Activated naive CD4-positive, alpha-beta T cell treated with anti-CD3 and anti-CD28 coated beads, Interleukin-2, amount 50 U/mL, for 24 hours (primary cell): ENCODE results near the gene CYP2W1.

Experiments used
- H3K27ac Mint-ChIP-seq: one replicate; pipeline ENCODE4 v1.8.0; 2021; ENCODE audit warnings: mild to moderate bottlenecking, mixed read lengths
- H3K27me3 Mint-ChIP-seq: one replicate; pipeline ENCODE4 v1.8.0; 2021; ENCODE audit warnings: mixed read lengths
- H3K36me3 Mint-ChIP-seq: one replicate; pipeline ENCODE4 v1.8.0; 2021; ENCODE audit warnings: mixed read lengths
- H3K4me1 Mint-ChIP-seq: one replicate; pipeline ENCODE4 v1.8.0; 2021; ENCODE audit warnings: mixed read lengths
- H3K4me3 Mint-ChIP-seq: one replicate; pipeline ENCODE4 v1.8.0; 2021; ENCODE audit warnings: mild to moderate bottlenecking, mixed read lengths
- H3K9me3 Mint-ChIP-seq: one replicate; pipeline ENCODE4 v1.8.0; 2021; ENCODE audit warnings: mixed read lengths

CYP2W1 gene

DNA sequence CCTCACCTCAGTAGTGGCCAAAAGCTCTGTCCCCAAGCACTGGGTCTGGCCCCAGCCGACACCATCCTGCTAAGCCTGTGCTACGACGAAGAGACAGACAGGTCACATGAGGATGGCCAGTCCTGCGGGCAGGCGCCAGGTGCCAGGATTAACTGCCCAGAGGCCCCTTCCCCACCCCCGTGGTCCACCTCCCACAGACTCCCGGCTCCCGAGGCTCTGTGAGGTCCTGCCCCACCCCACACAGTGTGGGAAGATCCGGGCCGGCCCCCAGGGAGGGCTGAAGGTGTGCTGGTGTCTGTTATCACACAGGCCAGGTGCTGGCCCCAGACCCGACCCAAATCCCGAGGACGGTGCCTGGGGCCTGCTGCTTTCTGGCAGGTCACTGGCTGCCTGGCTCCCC, 27.2 kb downstream of the CYP2W1 start:
- Mint-ChIP-seq H3K4me3 (no peak overlapping the region), H3K4me1 (peaks cover 14% of the 10 kb centered on the region), H3K36me3 (no peaks in the 10 kb centered on the region), H3K9me3 (no peaks in the 10 kb centered on the region), H3K27me3 (no peaks in the 10 kb centered on the region), H3K27ac (no peak overlapping the region)

- no peaks in the 10 kb centered on the region for H3K36me3 Mint-ChIP-seq
- peaks cover 14% of the 10 kb centered on the region for H3K4me1 Mint-ChIP-seq
- no peaks in the 10 kb centered on the region for H3K27me3 Mint-ChIP-seq
- H3K27ac Mint-ChIP-seq, result peak overlapping the region; percentile 59
- no peak overlapping the region for H3K4me3 Mint-ChIP-seq
- H3K9me3 Mint-ChIP-seq, result no peaks in the 10 kb centered on the region
Observed at GRCh38 chr7:1011297-1012003, 28.5 kb downstream of the CYP2W1 start.

- Mint-ChIP-seq H3K27me3 (no peaks in the 10 kb centered on the region), H3K9me3 (no peaks in the 10 kb centered on the region), H3K4me3 (no peak overlapping the region), H3K4me1 (peaks cover 14% of the 10 kb centered on the region), H3K36me3 (no peaks in the 10 kb centered on the region), H3K27ac (no peak overlapping the region)
Observed at GRCh38 chr7:1012004-1012715, 29.2 kb downstream of the CYP2W1 start.

DNA sequence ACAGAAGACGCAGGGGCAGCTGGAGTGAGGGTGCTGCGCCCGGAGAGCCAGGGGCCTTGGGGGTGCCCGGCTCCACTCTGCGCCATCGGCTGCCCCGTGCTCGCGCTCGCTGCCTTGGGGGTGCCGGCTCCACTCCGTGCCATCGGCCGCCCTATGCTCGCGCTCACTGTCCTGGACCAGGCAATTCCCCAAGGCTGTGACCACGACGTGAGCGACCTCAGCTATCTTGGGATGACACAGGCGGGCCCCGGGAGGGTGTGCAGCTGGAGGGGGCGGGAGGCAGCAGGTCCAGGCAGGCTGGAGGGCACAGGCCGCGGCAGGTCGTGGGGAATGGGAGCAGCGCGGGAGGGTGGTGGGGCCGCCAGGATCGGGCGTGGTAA, 29.7 kb downstream of the CYP2W1 start:
- no peak overlapping the region for H3K27ac Mint-ChIP-seq
- H3K4me1 Mint-ChIP-seq, result peaks cover 14% of the 10 kb centered on the region
- H3K9me3 Mint-ChIP-seq, result no peaks in the 10 kb centered on the region
- no peak overlapping the region for H3K4me3 Mint-ChIP-seq
- H3K36me3 Mint-ChIP-seq, result no peaks in the 10 kb centered on the region
- H3K27me3 Mint-ChIP-seq, result no peaks in the 10 kb centered on the region

- H3K4me1 Mint-ChIP-seq, result peaks cover 20% of the 10 kb centered on the region
- H3K27ac Mint-ChIP-seq, result no peak overlapping the region
- no peaks in the 10 kb centered on the region for H3K27me3 Mint-ChIP-seq
- no peaks in the 10 kb centered on the region for H3K9me3 Mint-ChIP-seq
- H3K4me3 Mint-ChIP-seq, result no peak overlapping the region
- no peaks in the 10 kb centered on the region for H3K36me3 Mint-ChIP-seq
Observed at GRCh38 chr7:1013581-1013980, 30.6 kb downstream of the CYP2W1 start.

GRCh38 chr7:1014681-1015080, 31.7 kb downstream of the CYP2W1 start:
- Mint-ChIP-seq H3K27ac (no peak overlapping the region), H3K36me3 (no peaks in the 10 kb centered on the region), H3K4me1 (peaks cover 20% of the 10 kb centered on the region), H3K27me3 (no peaks in the 10 kb centered on the region), H3K4me3 (no peak overlapping the region), H3K9me3 (no peaks in the 10 kb centered on the region)

DNA sequence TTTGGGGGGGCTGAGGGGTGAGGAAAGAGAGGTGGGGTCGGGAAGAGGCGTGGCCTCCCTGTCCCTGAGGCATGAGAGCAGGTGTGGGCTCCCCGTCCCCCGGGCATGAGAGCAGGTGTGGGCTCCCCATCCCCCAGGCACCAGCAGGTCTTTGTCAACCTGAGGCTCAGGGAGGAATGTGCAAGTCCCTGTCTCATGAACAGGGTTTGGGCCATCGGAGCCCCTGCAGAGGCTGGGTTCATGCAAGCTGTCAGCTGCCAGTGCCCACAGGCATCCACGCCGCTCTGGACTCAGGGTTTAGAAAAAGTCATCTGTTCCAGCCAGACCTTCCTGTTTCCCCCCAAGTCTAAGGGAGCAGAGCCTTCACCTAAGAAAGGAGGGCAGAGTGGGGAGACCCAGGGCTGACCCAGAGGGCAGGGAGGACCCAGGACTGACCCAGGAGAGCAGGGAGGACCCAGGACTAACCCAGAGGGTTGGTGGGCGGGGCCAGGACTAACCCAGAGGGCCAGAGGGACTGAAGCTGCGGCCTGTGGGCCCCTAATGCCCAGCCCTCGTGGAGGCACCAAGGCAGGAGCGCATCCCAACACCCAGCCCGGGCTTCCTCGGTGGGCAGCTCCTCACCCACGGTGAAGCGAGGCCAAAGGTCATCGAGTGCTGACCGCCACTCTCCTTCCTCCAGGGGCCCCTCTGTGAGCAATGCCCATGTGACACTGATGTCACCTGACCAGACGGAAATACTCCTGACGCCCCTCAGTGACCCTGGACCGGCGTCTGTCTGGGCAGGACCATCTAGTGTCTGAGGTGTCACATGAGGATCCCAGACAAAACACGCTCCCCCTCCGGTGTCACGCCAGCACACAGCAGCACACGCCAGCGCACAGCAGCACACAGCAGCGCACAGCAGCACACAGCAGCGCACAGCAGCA, 32.5 kb downstream of the CYP2W1 start:
- H3K36me3 Mint-ChIP-seq, result no peaks in the 10 kb centered on the region
- no peaks in the 10 kb centered on the region for H3K27me3 Mint-ChIP-seq
- no peak overlapping the region for H3K27ac Mint-ChIP-seq
- peaks cover 20% of the 10 kb centered on the region for H3K4me1 Mint-ChIP-seq
- no peak overlapping the region for H3K4me3 Mint-ChIP-seq
- H3K9me3 Mint-ChIP-seq, result no peaks in the 10 kb centered on the region

DNA sequence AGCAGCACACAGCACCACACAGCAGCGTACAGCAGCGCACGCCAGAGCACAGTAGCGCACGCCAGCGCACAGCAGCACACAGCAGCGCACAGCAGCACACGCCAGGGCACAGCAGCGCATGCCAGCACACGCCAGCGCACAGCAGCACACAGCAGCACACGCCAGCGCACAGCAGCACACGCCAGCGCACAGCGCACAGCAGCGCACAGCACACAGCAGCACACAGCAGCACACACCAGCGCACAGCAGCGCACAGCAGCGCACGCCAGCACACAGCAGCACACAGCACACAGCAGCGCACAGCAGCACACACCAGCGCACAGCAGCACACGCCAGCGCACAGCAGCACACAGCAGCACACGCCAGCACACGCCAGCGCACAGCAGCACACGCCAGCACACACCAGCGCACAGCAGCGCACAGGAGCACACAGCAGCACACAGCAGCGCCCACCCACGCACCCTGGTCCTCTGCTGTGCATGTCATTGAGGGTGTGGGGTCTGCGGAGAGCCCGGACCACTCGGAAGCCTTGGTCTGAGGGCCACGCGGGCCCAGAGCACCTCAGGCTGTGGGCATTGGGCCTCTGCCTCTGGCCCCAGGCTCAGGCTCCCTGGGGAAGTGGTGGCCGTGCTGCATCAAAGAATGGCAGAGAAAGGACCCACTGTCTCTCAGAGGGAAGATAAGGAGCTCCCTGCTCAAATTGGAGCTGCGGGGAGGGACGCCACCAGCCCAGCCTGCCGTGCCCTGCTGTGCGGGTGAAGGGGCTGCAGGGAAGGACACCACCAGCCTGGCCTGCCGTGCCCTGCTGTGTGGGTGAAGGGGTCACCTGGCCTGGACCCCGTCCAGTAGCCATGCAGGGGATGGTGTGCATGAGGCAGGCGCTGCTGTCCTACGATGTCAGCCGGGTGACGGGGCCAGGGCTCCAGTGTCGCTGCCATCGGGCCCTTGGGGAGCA, 33.9 kb downstream of the CYP2W1 start:
- peaks cover 13% of the 10 kb centered on the region for H3K4me1 Mint-ChIP-seq
- H3K36me3 Mint-ChIP-seq, result peaks cover 5% of the 10 kb centered on the region
- H3K4me3 Mint-ChIP-seq, result no peak overlapping the region
- no peaks in the 10 kb centered on the region for H3K9me3 Mint-ChIP-seq
- no peak overlapping the region for H3K27ac Mint-ChIP-seq
- no peaks in the 10 kb centered on the region for H3K27me3 Mint-ChIP-seq

DNA sequence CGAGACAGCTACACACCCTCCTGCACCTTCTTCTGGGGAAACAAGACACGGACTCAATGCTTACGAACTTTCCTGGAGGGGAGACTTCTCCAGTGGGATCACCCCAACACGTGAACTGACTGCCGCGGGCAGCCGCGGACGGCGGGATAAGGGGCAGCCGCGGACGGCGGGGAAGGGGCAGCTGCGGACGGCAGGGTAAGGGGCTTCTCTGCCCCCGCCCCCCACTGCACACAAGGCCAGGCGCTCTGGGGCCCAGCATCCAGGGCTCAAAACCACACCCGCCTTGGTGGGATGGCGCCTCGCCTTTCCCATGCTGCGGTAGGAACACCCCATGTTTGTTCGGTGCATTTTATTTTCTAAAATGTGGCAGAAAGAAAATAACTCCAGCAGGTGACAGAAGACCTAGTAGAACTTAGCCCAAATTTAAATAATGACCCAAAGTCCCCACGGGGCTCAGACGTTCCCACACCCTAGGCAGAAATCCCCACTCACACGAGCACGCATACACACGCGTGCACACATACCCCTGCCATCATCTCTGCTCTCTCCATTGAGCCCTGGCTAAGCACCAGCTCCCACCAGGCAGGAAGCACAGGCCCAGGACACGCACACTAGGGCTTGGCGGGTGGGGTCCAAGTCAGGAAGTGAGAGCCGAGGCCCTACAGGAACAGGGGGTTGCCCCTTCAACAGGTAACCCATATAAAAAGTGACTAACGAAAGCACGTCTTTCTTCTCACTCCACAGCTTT, 34.8 kb downstream of the CYP2W1 start:
- peaks cover 13% of the 10 kb centered on the region for H3K4me1 Mint-ChIP-seq
- H3K27ac Mint-ChIP-seq, result no peak overlapping the region
- H3K9me3 Mint-ChIP-seq, result no peaks in the 10 kb centered on the region
- H3K27me3 Mint-ChIP-seq, result no peaks in the 10 kb centered on the region
- H3K36me3 Mint-ChIP-seq, result peaks cover 9% of the 10 kb centered on the region
- H3K4me3 Mint-ChIP-seq, result no peak overlapping the region

DNA sequence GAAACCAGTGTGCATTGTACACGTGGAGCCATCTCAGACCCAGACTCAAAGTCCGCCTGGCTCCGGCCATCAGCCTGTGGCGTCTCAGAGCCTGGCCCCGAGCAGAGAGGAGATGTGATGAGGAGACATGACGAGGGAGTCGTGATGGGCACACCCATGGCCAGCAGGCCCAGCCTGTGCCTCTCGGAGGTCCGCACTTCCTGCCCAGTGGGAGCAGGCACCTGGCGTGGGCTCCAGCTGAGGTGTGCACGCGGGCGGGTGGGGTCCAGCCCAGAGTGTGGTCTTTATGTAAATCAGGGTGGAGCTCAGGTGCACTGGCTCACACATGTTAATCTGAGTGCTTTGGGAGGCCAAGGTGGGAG, 35.3 kb downstream of the CYP2W1 start:
- peaks cover 13% of the 10 kb centered on the region for H3K4me1 Mint-ChIP-seq
- H3K36me3 Mint-ChIP-seq, result peaks cover 9% of the 10 kb centered on the region
- H3K4me3 Mint-ChIP-seq, result no peak overlapping the region
- no peaks in the 10 kb centered on the region for H3K9me3 Mint-ChIP-seq
- no peaks in the 10 kb centered on the region for H3K27me3 Mint-ChIP-seq
- no peak overlapping the region for H3K27ac Mint-ChIP-seq

- Mint-ChIP-seq H3K9me3 (no peaks in the 10 kb centered on the region), H3K36me3 (peaks cover 9% of the 10 kb centered on the region), H3K4me3 (no peak overlapping the region), H3K4me1 (peaks cover 6% of the 10 kb centered on the region), H3K27me3 (no peaks in the 10 kb centered on the region), H3K27ac (no peak overlapping the region)
Observed at GRCh38 chr7:1019255-1019785, 36.3 kb downstream of the CYP2W1 start.

GRCh38 chr7:1019789-1020610, 37.0 kb downstream of the CYP2W1 start:
- Mint-ChIP-seq H3K27ac (no peak overlapping the region), H3K4me1 (peaks cover 6% of the 10 kb centered on the region), H3K27me3 (no peaks in the 10 kb centered on the region), H3K9me3 (no peaks in the 10 kb centered on the region), H3K36me3 (peaks cover 9% of the 10 kb centered on the region), H3K4me3 (no peak overlapping the region)

DNA sequence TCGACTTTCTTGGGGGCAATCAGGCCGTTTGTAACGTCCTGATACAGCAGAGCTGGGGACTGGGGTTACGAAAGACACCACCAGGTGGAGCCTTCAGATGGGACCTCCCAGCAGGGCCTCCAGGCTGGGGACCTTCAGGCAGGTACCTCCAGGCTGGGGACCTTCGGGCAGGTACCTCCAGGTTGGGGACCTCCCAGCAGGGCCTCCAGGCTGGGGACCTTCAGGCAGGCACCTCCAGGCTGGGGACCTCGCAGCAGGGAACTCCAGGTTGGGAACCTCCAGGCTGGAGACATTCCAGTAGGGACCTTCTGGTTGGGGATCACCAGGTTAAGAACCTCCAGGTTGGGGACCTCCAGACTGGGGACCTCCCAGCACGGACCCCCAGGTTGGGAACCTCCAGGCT, 37.9 kb downstream of the CYP2W1 start:
- H3K27ac Mint-ChIP-seq, result no peak overlapping the region
- no peak overlapping the region for H3K4me3 Mint-ChIP-seq
- peaks cover 6% of the 10 kb centered on the region for H3K4me1 Mint-ChIP-seq
- H3K27me3 Mint-ChIP-seq, result no peaks in the 10 kb centered on the region
- H3K9me3 Mint-ChIP-seq, result no peaks in the 10 kb centered on the region
- peaks cover 9% of the 10 kb centered on the region for H3K36me3 Mint-ChIP-seq

DNA sequence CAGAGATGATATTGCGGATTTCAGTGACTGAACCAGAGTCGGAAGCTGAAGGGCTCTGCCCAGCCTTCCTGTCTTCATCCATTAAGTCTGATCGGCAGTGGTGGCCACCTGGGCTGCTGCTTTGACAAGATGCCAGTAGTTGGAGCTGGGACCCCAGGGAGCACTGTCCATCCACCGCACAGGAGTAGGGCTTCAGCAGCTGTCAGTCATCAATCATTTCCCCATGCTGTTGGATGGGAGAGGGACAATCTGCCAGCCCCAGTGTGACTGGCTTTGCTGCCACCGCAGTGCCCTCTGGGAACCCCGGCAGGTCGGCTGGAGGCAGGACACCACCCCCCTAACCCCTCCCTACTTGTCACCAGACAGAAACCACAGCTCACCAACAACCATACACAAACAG, 38.4 kb downstream of the CYP2W1 start:
- no peak overlapping the region for H3K4me3 Mint-ChIP-seq
- H3K4me1 Mint-ChIP-seq, result peaks cover 10% of the 10 kb centered on the region
- H3K9me3 Mint-ChIP-seq, result no peaks in the 10 kb centered on the region
- H3K27ac Mint-ChIP-seq, result no peak overlapping the region
- H3K36me3 Mint-ChIP-seq, result peaks cover 9% of the 10 kb centered on the region
- H3K27me3 Mint-ChIP-seq, result no peaks in the 10 kb centered on the region
